ENCODE measurements around the gene ADH1A. TPM values are rescaled to one million over a fixed set of nuclear protein-coding genes. Genes with fewer than 3 reads are reported as not detected.

The ADH1A gene
- total RNA-seq, 6 experiments from 2014 or later, result 72.1 to 676 (median 323) TPM

GRCh38 chr4:99301376-99302164, 10.8 kb upstream of the ADH1A start:
- TF ChIP-seq POLR2A (IDR thresholded peaks at IDR 0.05), result no peak
- TF ChIP-seq, protein P1, sequence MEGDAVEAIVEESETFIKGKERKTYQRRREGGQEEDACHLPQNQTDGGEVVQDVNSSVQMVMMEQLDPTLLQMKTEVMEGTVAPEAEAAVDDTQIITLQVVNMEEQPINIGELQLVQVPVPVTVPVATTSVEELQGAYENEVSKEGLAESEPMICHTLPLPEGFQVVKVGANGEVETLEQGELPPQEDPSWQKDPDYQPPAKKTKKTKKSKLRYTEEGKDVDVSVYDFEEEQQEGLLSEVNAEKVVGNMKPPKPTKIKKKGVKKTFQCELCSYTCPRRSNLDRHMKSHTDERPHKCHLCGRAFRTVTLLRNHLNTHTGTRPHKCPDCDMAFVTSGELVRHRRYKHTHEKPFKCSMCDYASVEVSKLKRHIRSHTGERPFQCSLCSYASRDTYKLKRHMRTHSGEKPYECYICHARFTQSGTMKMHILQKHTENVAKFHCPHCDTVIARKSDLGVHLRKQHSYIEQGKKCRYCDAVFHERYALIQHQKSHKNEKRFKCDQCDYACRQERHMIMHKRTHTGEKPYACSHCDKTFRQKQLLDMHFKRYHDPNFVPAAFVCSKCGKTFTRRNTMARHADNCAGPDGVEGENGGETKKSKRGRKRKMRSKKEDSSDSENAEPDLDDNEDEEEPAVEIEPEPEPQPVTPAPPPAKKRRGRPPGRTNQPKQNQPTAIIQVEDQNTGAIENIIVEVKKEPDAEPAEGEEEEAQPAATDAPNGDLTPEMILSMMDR (IDR thresholded peaks at IDR 0.05), result no peak
- ATAC-seq (no peak), DNase-seq (no peak)
- Histone ChIP-seq H3K27me3 (no peaks in the 10 kb centered on the region), H3K9me3 (no peaks in the 10 kb centered on the region), H3K36me3 (no peaks in the 10 kb centered on the region), H3K27ac (peak overlapping the region in 2 of 3 donors; percentile 18 to 20), H3K4me1 (peaks cover 0 to 6% (median 0%) of the 10 kb centered on the region in 4 donors), H3K4me3 (no peak overlapping the region)
- intact Hi-C loops (cut with DNase I), result no loop called here
- 57% methylated on average over 6 of the region's 7 CpGs for WGBS (ENCODE audit: insufficient coverage, low coverage, low lambda C conversion rate, missing lambda C conversion rate)

GRCh38 chr4:99300934-99301333, 10.1 kb upstream of the ADH1A start:
- H3K36me3 ChIP-seq, result no peaks in the 10 kb centered on the region
- DNase-seq (peak; percentile 68 to 76 (median 71)), ATAC-seq (peak in 3 of 4 donors; percentile 7 to 65 (median 19))
- no peak for TF ChIP-seq POLR2A (IDR thresholded peaks at IDR 0.05)
- TF ChIP-seq, protein P1 (IDR thresholded peaks at IDR 0.05), result no peak
- WGBS (ENCODE audit: insufficient coverage, low coverage, low lambda C conversion rate, missing lambda C conversion rate), result 29% methylated on average over 4 of the region's 4 CpGs
- H3K27ac ChIP-seq, result no peak overlapping the region
- H3K27me3 ChIP-seq, result no peaks in the 10 kb centered on the region
- H3K4me3 ChIP-seq, result no peak overlapping the region
- intact Hi-C loops (cut with DNase I), result no loop called here
- peaks cover 0 to 6% (median 0%) of the 10 kb centered on the region in 4 donors for H3K4me1 ChIP-seq
- no peaks in the 10 kb centered on the region for H3K9me3 ChIP-seq

- no peak for ATAC-seq
- Histone ChIP-seq H3K36me3 (peaks cover 0 to 4% (median 0%) of the 10 kb centered on the region in 4 donors), H3K27ac (no peak overlapping the region), H3K27me3 (no peaks in the 10 kb centered on the region), H3K4me1 (peaks cover 0 to 16% (median 0%) of the 10 kb centered on the region in 4 donors), H3K9me3 (no peaks in the 10 kb centered on the region), H3K4me3 (no peak overlapping the region)
- intact Hi-C loops (cut with DNase I), result no loop called here
- TF ChIP-seq, protein P1 (IDR thresholded peaks at IDR 0.05), result no peak
- TF ChIP-seq POLR2A (IDR thresholded peaks at IDR 0.05), result no peak
- DNase-seq, result no peak
- WGBS (ENCODE audit: insufficient coverage, low coverage, low lambda C conversion rate, missing lambda C conversion rate), result no CpG with 5 or more reads among the region's 5 CpGs
These were observed 2.6 kb upstream of the ADH1A start for GRCh38 chr4:99293357-99293756.

- no peak overlapping the region for H3K27ac ChIP-seq
- H3K4me1 ChIP-seq, result no peaks in the 10 kb centered on the region
- H3K9me3 ChIP-seq, result no peaks in the 10 kb centered on the region
- peaks cover 0 to 77% (median 29%) of the 10 kb centered on the region in 4 donors for H3K36me3 ChIP-seq
- TF ChIP-seq, protein P1 (IDR thresholded peaks at IDR 0.05), result no peak
- no peak for TF ChIP-seq POLR2A (IDR thresholded peaks at IDR 0.05)
- intact Hi-C loops (cut with DNase I), result loop anchor here in 1 of 2 donors (10.0 kb wide), 1 partner anchor 161 kb away; no protein-coding TSS in a partner anchor
- ATAC-seq (no peak), DNase-seq (no peak)
- H3K4me3 ChIP-seq, result no peak overlapping the region
- H3K27me3 ChIP-seq, result no peaks in the 10 kb centered on the region
These were observed 5.4 kb downstream of the ADH1A start for GRCh38 chr4:99285387-99285786.
